AG09309 (cell line): ENCODE results near the gene MYO3B.

Experiments used
- DNase-seq: peaks from one replicate; pipeline ENCODE4 v3.0.0-alpha.2; 2010; ENCODE audit warnings: low read depth
- H3K4me3 ChIP-seq: 2 replicates; pipeline ENCODE4 v1.5.1; 2011; ENCODE audit warnings: mild to moderate bottlenecking, low read depth, low read length, moderate library complexity; ENCODE audit not compliant: control insufficient read depth
- CTCF ChIP-seq: IDR thresholded peaks from 2 replicates; pipeline ENCODE4 v1.5.1; 2011; ENCODE audit warnings: mild to moderate bottlenecking, low read depth, low read length, inconsistent platforms; ENCODE audit not compliant: insufficient read depth, control insufficient read depth; ENCODE audit errors: missing control alignments

Gene MYO3B

GRCh38 chr2:170485254-170486026 is 307.5 kb downstream of the MYO3B start:
- no peak for DNase-seq
- no peak overlapping the region for H3K4me3 ChIP-seq
- no peak for TF ChIP-seq CTCF

- no peak for TF ChIP-seq CTCF
- no peak for DNase-seq
- H3K4me3 ChIP-seq = no peak overlapping the region
Measured at GRCh38 chr2:170486730-170487129, 308.8 kb downstream of the MYO3B start.

- TF ChIP-seq CTCF = no peak
- no peak overlapping the region for H3K4me3 ChIP-seq
- no peak for DNase-seq
Measured at GRCh38 chr2:170488807-170489206, 310.9 kb downstream of the MYO3B start.

GRCh38 chr2:170492010-170492409 is 314.1 kb downstream of the MYO3B start:
- DNase-seq = no peak
- H3K4me3 ChIP-seq = no peak overlapping the region
- TF ChIP-seq CTCF = no peak

GRCh38 chr2:170493426-170494097 is 315.6 kb downstream of the MYO3B start:
- H3K4me3 ChIP-seq = no peak overlapping the region
- TF ChIP-seq CTCF = no peak
- DNase-seq = no peak

GRCh38 chr2:170495896-170496295 is 317.9 kb downstream of the MYO3B start:
- no peak overlapping the region for H3K4me3 ChIP-seq
- no peak for DNase-seq
- TF ChIP-seq CTCF = no peak
